Muscle layer of duodenum (tissue), 2 donors: Measurements from ENCODE around the gene OSBPL9.
A peak's percentile ranks its signal among the peaks of the same experiment; 100 is the strongest.

Experiments used
- H3K27ac ChIP-seq: one replicate; pipeline ENCODE4 v1.7.0; 2013; ENCODE audit warnings: mild to moderate bottlenecking, low read length
- H3K27me3 ChIP-seq: one replicate; pipeline ENCODE4 v1.7.0; 2013; ENCODE audit warnings: low read depth, mild to moderate bottlenecking, control low read depth, low read length
- H3K36me3 ChIP-seq, 2 donors: one replicate each; pipeline ENCODE4 v1.7.0; 2013; ENCODE audit warnings: low read length in 2 of 2, control low read depth in 1 of 2, mild to moderate bottlenecking in 1 of 2; ENCODE audit not compliant: insufficient read depth in 2 of 2, control insufficient read depth in 1 of 2
- H3K4me1 ChIP-seq, 2 donors: one replicate each; pipeline ENCODE4 v1.7.0; 2013; ENCODE audit warnings: low read length in 2 of 2, mild to moderate bottlenecking in 2 of 2, control low read depth in 1 of 2, moderate library complexity in 1 of 2; ENCODE audit not compliant: insufficient read depth in 2 of 2, control insufficient read depth in 1 of 2
- H3K4me3 ChIP-seq, 2 donors: one replicate each; pipeline ENCODE4 v1.7.0; 2013; ENCODE audit warnings: low read length in 2 of 2, low read depth in 1 of 2, mild to moderate bottlenecking in 1 of 2
- H3K9me3 ChIP-seq, 2 donors: one replicate each; pipeline ENCODE4 v1.7.0; 2013; ENCODE audit warnings: low read length in 2 of 2, control low read depth in 1 of 2, mild to moderate bottlenecking in 1 of 2; ENCODE audit not compliant: control insufficient read depth in 1 of 2
- donor health status: healthy.

OSBPL9 gene, protein sequence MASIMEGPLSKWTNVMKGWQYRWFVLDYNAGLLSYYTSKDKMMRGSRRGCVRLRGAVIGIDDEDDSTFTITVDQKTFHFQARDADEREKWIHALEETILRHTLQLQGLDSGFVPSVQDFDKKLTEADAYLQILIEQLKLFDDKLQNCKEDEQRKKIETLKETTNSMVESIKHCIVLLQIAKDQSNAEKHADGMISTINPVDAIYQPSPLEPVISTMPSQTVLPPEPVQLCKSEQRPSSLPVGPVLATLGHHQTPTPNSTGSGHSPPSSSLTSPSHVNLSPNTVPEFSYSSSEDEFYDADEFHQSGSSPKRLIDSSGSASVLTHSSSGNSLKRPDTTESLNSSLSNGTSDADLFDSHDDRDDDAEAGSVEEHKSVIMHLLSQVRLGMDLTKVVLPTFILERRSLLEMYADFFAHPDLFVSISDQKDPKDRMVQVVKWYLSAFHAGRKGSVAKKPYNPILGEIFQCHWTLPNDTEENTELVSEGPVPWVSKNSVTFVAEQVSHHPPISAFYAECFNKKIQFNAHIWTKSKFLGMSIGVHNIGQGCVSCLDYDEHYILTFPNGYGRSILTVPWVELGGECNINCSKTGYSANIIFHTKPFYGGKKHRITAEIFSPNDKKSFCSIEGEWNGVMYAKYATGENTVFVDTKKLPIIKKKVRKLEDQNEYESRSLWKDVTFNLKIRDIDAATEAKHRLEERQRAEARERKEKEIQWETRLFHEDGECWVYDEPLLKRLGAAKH

DNA sequence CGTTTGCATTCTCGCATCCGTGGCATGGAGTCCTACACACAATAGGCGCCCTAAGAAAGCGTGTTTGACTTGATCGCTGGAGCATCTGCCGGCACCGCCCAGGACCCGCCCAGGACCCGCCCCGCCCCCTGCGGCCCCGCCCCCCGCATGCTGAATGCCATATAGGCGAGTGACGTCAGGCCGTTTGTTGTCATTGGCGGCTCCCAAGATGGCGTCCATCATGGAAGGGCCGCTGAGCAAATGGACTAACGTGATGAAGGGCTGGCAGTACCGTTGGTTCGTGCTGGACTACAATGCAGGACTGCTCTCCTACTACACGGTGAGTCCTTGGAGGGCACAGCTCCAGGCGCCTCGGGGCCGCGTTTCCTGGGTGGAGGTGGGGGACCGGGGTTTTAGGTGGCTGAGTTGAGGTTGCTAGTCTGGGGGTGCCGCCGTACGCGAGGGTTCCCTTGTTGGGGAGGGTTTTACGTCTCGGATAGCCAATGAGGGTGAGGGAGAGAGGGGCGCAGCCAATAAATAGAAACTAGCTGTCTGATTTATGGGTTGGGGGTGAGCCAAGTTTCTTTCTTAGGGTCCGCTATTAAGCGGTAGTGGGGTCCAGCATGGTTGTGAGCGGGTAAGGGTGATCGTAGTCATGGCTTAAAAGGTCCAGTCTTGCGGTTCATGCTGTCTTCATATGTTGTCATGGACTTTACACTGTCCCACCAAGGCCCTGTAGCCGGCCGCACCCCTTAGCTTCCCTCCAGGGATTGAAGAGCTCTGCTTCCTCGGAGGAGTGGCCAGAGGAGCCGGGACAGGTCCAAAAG lies at the start of gene OSBPL9:
Gene OSBPL9, plus strand, starts transcription at position 190 of the 806 bp plus-strand sequence. Its CDS starts 19 bp downstream, at position 209.
- no peaks in the 10 kb centered on the region for H3K27me3 ChIP-seq
- peak within 1 kb of the TSS; percentile 82 for H3K27ac ChIP-seq
- H3K4me1 ChIP-seq, result peaks cover 0 to 38% of the 10 kb centered on the region in 2 donors
- peaks cover 0 to 7% of the 10 kb centered on the region in 2 donors for H3K36me3 ChIP-seq
- H3K9me3 ChIP-seq, result no peaks in the 10 kb centered on the region
- H3K4me3 ChIP-seq, result peak within 1 kb of the TSS; percentile 94

DNA sequence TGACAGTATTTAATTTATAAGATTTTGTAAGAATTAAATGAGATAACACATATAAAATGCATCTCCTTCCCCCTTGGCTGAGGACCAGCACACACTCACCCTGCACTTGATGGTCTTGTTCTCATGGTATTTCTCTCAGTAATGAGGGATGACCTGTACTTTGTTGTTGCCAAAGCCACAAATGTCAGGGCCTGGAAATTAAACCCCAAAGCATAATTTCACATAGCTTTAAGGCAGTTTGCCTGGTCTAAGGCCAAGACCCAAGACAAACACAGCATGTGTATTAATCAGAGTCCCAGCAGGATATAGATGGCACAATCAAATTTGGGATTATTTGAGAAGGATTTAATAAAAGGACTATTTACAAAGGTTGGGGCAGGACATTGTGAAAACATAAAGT lies 49.2 kb upstream of the OSBPL9 start:
- no peak overlapping the region for H3K4me3 ChIP-seq
- peaks cover 5 to 11% of the 10 kb centered on the region in 2 donors for H3K4me1 ChIP-seq
- no peaks in the 10 kb centered on the region for H3K36me3 ChIP-seq
- no peaks in the 10 kb centered on the region for H3K27me3 ChIP-seq
- H3K27ac ChIP-seq, result no peak overlapping the region
- no peaks in the 10 kb centered on the region for H3K9me3 ChIP-seq

DNA sequence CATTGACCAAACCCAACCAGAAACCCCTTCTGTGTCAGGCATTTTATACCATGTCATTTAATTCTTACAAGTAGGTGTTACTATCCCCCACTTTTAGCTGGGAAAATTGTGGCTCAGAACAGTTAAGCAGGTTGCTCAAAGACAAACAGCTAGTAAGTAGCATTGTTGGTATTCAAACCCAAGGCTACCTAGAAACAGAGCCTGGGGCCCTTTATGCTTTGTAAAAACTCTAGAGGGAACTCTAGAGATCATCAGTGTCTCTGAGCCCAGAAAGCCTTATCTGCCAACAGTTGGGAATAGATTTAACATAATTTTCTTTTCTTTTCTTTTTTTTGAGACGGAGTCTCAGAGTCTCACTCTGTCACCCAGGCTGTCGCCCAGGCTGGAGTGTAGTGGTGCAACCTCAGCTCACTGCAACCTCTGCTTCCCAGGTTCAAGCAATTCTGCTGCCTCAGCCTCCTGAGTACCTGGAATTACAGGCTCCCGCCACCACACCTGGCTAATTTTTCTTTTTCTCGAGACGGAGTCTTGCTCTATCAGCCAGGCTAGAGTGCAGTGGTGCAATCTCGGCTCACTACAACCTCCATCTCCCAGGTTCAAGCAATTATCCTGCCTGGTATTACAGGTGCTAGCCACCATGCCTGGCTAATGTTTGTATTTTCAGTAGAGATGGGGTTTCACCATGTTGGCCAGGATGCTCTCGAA lies 48.5 kb upstream of the OSBPL9 start:
- H3K9me3 ChIP-seq, result no peaks in the 10 kb centered on the region
- no peaks in the 10 kb centered on the region for H3K36me3 ChIP-seq
- H3K4me1 ChIP-seq, result peaks cover 5 to 11% of the 10 kb centered on the region in 2 donors
- no peak overlapping the region for H3K4me3 ChIP-seq
- H3K27ac ChIP-seq, result no peak overlapping the region
- no peaks in the 10 kb centered on the region for H3K27me3 ChIP-seq

DNA sequence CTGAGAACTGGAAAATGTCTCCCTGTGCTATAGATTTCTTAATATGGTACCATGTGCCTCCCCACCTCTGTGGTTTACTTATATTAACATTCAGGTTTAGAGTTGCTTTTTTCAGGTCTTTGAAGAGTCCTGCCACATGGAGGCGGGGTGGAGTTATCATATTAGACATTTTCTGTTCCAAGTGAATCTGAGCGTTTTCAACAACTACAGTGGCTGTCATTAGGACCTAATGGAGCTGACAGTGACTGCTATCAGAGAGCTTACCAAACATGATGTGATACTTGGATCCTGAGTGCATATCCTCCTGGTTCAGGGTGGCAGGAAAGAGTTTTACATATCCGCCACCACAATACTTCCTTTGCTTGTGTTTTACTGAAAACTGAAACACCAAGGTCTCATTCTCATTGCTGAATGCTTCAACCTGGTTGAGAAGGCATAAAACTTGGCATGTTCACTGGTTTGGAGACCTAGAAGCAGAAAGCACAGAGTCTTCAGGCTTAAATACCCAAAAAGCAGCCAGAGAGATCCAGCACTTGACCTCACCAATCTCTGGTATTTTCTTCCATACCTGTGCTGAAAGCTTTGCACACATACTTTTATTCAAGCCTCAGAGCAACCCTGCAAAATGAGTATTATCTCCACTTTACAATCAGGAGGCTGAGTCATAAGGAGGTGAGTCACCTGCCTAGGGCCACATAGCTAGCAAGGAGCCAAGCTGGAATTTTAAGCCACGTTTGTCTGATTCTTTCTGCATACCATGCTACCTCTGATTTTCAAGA lies 47.4 kb upstream of the OSBPL9 start:
- H3K27ac ChIP-seq, result no peak overlapping the region
- H3K27me3 ChIP-seq, result no peaks in the 10 kb centered on the region

GRCh38 chr1:51570063-51570710 lies 46.7 kb upstream of the OSBPL9 start:
- Histone ChIP-seq H3K9me3 (no peaks in the 10 kb centered on the region), H3K4me3 (no peak overlapping the region), H3K27me3 (no peaks in the 10 kb centered on the region), H3K4me1 (peaks cover 5 to 11% of the 10 kb centered on the region in 2 donors), H3K27ac (no peak overlapping the region), H3K36me3 (no peaks in the 10 kb centered on the region)

More for the DNA sequence above, 47.4 kb upstream of the OSBPL9 start:
- no peaks in the 10 kb centered on the region for H3K9me3 ChIP-seq
- H3K4me3 ChIP-seq, result peak overlapping the region in 1 of 2 donors; percentile 17
- H3K4me1 ChIP-seq, result peaks cover 5 to 11% of the 10 kb centered on the region in 2 donors
- no peaks in the 10 kb centered on the region for H3K36me3 ChIP-seq

GRCh38 chr1:51572365-51572764 lies 44.5 kb upstream of the OSBPL9 start:
- Histone ChIP-seq H3K9me3 (no peaks in the 10 kb centered on the region), H3K36me3 (no peaks in the 10 kb centered on the region), H3K27me3 (no peaks in the 10 kb centered on the region), H3K4me3 (no peak overlapping the region), H3K4me1 (peaks cover 5 to 11% of the 10 kb centered on the region in 2 donors), H3K27ac (no peak overlapping the region)

DNA sequence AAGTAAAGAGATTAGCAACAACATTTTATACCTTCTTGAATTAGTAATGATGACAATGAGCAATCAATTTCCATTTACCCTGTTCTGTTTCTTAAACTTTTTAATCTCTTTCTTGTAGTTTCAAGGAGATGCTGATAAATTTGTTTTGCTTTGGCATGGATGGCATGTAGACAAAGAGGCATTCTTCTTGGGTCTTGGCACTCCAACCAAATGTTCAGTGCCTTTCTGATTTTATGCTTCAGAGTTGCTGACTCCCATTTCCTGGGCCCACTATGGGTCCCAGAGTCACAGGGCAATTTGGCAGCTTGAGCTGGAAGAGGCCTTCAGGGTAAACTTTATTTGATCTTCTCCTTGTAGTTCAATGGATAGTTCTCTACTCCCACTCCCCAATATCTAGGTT lies 42.1 kb upstream of the OSBPL9 start:
- H3K27ac ChIP-seq, result no peak overlapping the region
- H3K4me1 ChIP-seq, result peaks cover 2 to 5% of the 10 kb centered on the region in 2 donors
- no peaks in the 10 kb centered on the region for H3K36me3 ChIP-seq
- H3K4me3 ChIP-seq, result no peak overlapping the region
- no peaks in the 10 kb centered on the region for H3K9me3 ChIP-seq
- no peaks in the 10 kb centered on the region for H3K27me3 ChIP-seq

- Histone ChIP-seq H3K27me3 (no peaks in the 10 kb centered on the region), H3K36me3 (no peaks in the 10 kb centered on the region), H3K9me3 (no peaks in the 10 kb centered on the region), H3K4me3 (no peak overlapping the region), H3K27ac (no peak overlapping the region), H3K4me1 (peaks cover 0 to 5% of the 10 kb centered on the region in 2 donors)
These were observed 41.3 kb upstream of the OSBPL9 start for GRCh38 chr1:51575406-51576084.

- Histone ChIP-seq H3K27me3 (no peaks in the 10 kb centered on the region), H3K4me3 (no peak overlapping the region), H3K36me3 (no peaks in the 10 kb centered on the region), H3K27ac (no peak overlapping the region), H3K9me3 (no peaks in the 10 kb centered on the region), H3K4me1 (peaks cover 0 to 5% of the 10 kb centered on the region in 2 donors)
These were observed 40.8 kb upstream of the OSBPL9 start for GRCh38 chr1:51576085-51576444.
